IMR-90 (cell line): ENCODE results near the gene FOXK1. TPM values are rescaled to one million over a fixed set of nuclear protein-coding genes. Genes with fewer than 3 reads are reported as not detected.
A peak's percentile ranks its signal among the peaks of the same experiment; 100 is the strongest.

Experiments used
- ATAC-seq: fragments of 200-7000 bp; cut with Tn5 transposase; 2 replicates; pipeline ENCODE4 v1.9.1; 2020; ENCODE audit warnings: low read depth, mild to moderate bottlenecking, moderate library complexity
- BruUV-seq: library from RNA; stranded (reverse); fragments of 400-500 nt; replicated peaks from 2 replicates; lab custom pipeline; 2021; lab: Mats Ljungman, UMichigan
- CTCF ChIA-PET: fragments of 300-600 bp; formaldehyde crosslinking; extraction: SDS; loops from one replicate; lab custom pipeline; 2021; ENCODE audit warnings: antibody characterized with exemption; lab: Yijun Ruan, JAX
- POLR2A ChIA-PET: fragments of 300-600 bp; sonication (Branson Sonifier 250); formaldehyde crosslinking; loops from one replicate; lab custom pipeline; 2022; ENCODE audit warnings: antibody characterized with exemption; ENCODE audit not compliant: unreplicated experiment; lab: Charles Lee
- DNase-seq: peaks from one replicate; pipeline ENCODE4 v3.0.0; 2013
- H2AFZ ChIP-seq: replicated peaks from 2 replicates; pipeline ENCODE3; 2013; ENCODE audit warnings: low read length, mild to moderate bottlenecking; ENCODE audit not compliant: poor library complexity
- H2AK5ac ChIP-seq: 2 replicates; pipeline ENCODE4 v1.6.1; 2013; ENCODE audit warnings: low read depth, low read length, inconsistent platforms
- H2AK9ac ChIP-seq: replicated peaks from 2 replicates; pipeline ENCODE3; 2013; ENCODE audit warnings: mild to moderate bottlenecking, low read depth, low read length, moderate library complexity; ENCODE audit not compliant: poor library complexity
- H2BK120ac ChIP-seq: 2 replicates; pipeline ENCODE4 v1.6.1; 2013; ENCODE audit warnings: low read depth, low read length, inconsistent platforms
- H2BK15ac ChIP-seq: 3 replicates; pipeline ENCODE4 v1.6.1; 2013; ENCODE audit warnings: low read depth, low read length, inconsistent platforms
- H2BK20ac ChIP-seq: 2 replicates; pipeline ENCODE4 v1.6.1; 2013; ENCODE audit warnings: low read depth, mild to moderate bottlenecking, inconsistent platforms, low read length, moderate library complexity
- H2BK5ac ChIP-seq: 2 replicates; pipeline ENCODE4 v1.6.1; 2013; ENCODE audit warnings: mild to moderate bottlenecking, low read depth, low read length, inconsistent platforms; ENCODE audit not compliant: poor library complexity, severe bottlenecking
- H3K14ac ChIP-seq: replicated peaks from 2 replicates; pipeline ENCODE4 v1.6.1; 2013; ENCODE audit warnings: low read depth, low read length, inconsistent platforms
- H3K18ac ChIP-seq: 2 replicates; pipeline ENCODE4 v1.6.1; 2013; ENCODE audit warnings: low read depth, low read length, control low read depth
- H3K23ac ChIP-seq: 2 replicates; pipeline ENCODE4 v1.6.1; 2013; ENCODE audit warnings: low read depth, low read length, inconsistent platforms
- H3K27ac ChIP-seq: 2 replicates; pipeline ENCODE4 v1.5.1; 2013; ENCODE audit warnings: mild to moderate bottlenecking, control low read depth, low read length; ENCODE audit not compliant: insufficient read depth
- H3K27me3 ChIP-seq: 2 replicates; pipeline ENCODE4 v1.6.1; 2013; ENCODE audit warnings: low read length; ENCODE audit not compliant: control insufficient read depth, insufficient read depth
- H3K36me3 ChIP-seq: 2 replicates; pipeline ENCODE4 v1.6.1; 2013; ENCODE audit warnings: low read length, mixed read lengths; ENCODE audit not compliant: control insufficient read depth, insufficient read depth
- H3K4ac ChIP-seq: 2 replicates; pipeline ENCODE4 v1.6.1; 2013; ENCODE audit warnings: low read depth, low read length, inconsistent platforms
- H3K4me1 ChIP-seq: 2 replicates; pipeline ENCODE4 v1.6.1; 2013; ENCODE audit warnings: low read length, mixed read lengths; ENCODE audit not compliant: control insufficient read depth, insufficient read depth
- H3K4me2 ChIP-seq: 2 replicates; pipeline ENCODE4 v1.6.1; 2013; ENCODE audit warnings: low read depth, mild to moderate bottlenecking, control low read depth, low read length, moderate library complexity
- H3K4me3 ChIP-seq: 2 replicates; pipeline ENCODE4 v1.5.1; 2013; ENCODE audit warnings: low read depth, mild to moderate bottlenecking, control low read depth, low read length, moderate library complexity; ENCODE audit not compliant: insufficient read depth
- H3K56ac ChIP-seq: 2 replicates; pipeline ENCODE4 v1.6.1; 2013; ENCODE audit warnings: low read length, inconsistent platforms; ENCODE audit not compliant: insufficient read depth; ENCODE audit errors: extremely low read depth
- H3K79me1 ChIP-seq, 2 experiments: 2 replicates each; pipeline ENCODE4 v1.6.1; 2013; ENCODE audit warnings: low read length in 2 of 2, inconsistent platforms in 1 of 2, low read depth in 1 of 2
- H3K9ac ChIP-seq: 2 replicates; pipeline ENCODE4 v1.6.1; 2013; ENCODE audit warnings: low read depth, low read length, control low read depth
- H3K9me1 ChIP-seq: 2 replicates; pipeline ENCODE4 v1.6.1; 2013; ENCODE audit warnings: low read length, inconsistent platforms; ENCODE audit not compliant: insufficient read depth
- H3K9me3 ChIP-seq: 2 replicates; pipeline ENCODE4 v1.6.1; 2013; ENCODE audit warnings: low read length; ENCODE audit not compliant: control insufficient read depth, insufficient read depth
- H4K20me1 ChIP-seq: 2 replicates; pipeline ENCODE4 v1.6.1; 2013; ENCODE audit warnings: low read length, inconsistent platforms; ENCODE audit not compliant: insufficient read depth
- H4K5ac ChIP-seq: 2 replicates; pipeline ENCODE4 v1.6.1; 2013; ENCODE audit warnings: mild to moderate bottlenecking, low read depth, low read length, control low read depth
- H4K8ac ChIP-seq, 2 experiments: 2 replicates each; pipeline ENCODE4 v1.6.1; 2013; ENCODE audit warnings: low read depth in 2 of 2, low read length in 2 of 2, control low read depth in 1 of 2, inconsistent platforms in 1 of 2
- H4K91ac ChIP-seq: 2 replicates; pipeline ENCODE4 v1.6.1; 2013; ENCODE audit warnings: low read depth, low read length, inconsistent platforms; ENCODE audit not compliant: insufficient read depth
- CEBPB ChIP-seq: IDR thresholded peaks from 2 replicates; pipeline ENCODE4 v1.6.1; 2012; ENCODE audit warnings: low read depth, low read length, improper control_type of control experiment
- ELK1 ChIP-seq: fragments of 150-350 bp; IDR thresholded peaks from 2 replicates; pipeline ENCODE4 v1.6.1; 2016; ENCODE audit warnings: low read depth, mild to moderate bottlenecking, low read length, moderate library complexity, borderline replicate concordance
- FOS ChIP-seq: fragments of 150-350 bp; IDR thresholded peaks from 2 replicates; pipeline ENCODE4 v1.6.1; 2016; ENCODE audit warnings: low read depth, low read length
- MAZ ChIP-seq: IDR thresholded peaks from 2 replicates; pipeline ENCODE4 v1.6.1; 2012; ENCODE audit warnings: low read depth, mild to moderate bottlenecking, low read length, improper control_type of control experiment, moderate library complexity, borderline replicate concordance
- MXI1 ChIP-seq: IDR thresholded peaks from 2 replicates; pipeline ENCODE4 v1.6.1; 2012; ENCODE audit warnings: low read depth, mild to moderate bottlenecking, low read length, moderate library complexity, borderline replicate concordance
- NFE2L2 ChIP-seq: fragments of 150-350 bp; IDR thresholded peaks from 2 replicates; pipeline ENCODE4 v1.6.1; 2016; ENCODE audit warnings: low read depth, mild to moderate bottlenecking, low read length
- POLR2A ChIP-seq: IDR thresholded peaks from 2 replicates; pipeline ENCODE4 v1.6.1; 2012; ENCODE audit warnings: mild to moderate bottlenecking, low read depth, low read length
- USF2 ChIP-seq: fragments of 150-350 bp; IDR thresholded peaks from 2 replicates; pipeline ENCODE4 v1.6.1; 2017; ENCODE audit warnings: mild to moderate bottlenecking, antibody characterized with exemption, low read length, low read depth
- WGBS, 2 experiments: methylation state at CpG; one replicate each; pipeline versions ENCODE4 v1.1.5 to v1.1.7; 2013; ENCODE audit warnings: missing lambda C conversion rate in 2 of 2; ENCODE audit not compliant: insufficient read length in 1 of 2; ENCODE audit errors: extremely low coverage in 2 of 2; 5-methylcytosine and 5-hydroxymethylcytosine counted together
- dilution Hi-C: fragments of 300-500 bp; cut with HindIII; formaldehyde crosslinking; loops from one replicate; pipeline ENCODE4 v1.14.3; 2018; ENCODE audit warnings: low sequenced_read_pairs; ENCODE audit not compliant: unreplicated experiment
- in situ Hi-C: fragments of 300-500 bp; cut with MboI; formaldehyde crosslinking; loops from 3 replicates; pipeline ENCODE4 v1.14.3; 2019; ENCODE audit warnings: low sequenced_read_pairs, inconsistent platforms, mixed read lengths
- intact Hi-C: fragments of 100-400 bp; cut with micrococcal nuclease; formaldehyde crosslinking; loops from 2 replicates; pipeline ENCODE4 v1.10.0; 2022
- polyA plus RNA-seq, 3 experiments: library from polyadenylated mRNA; depleted of rRNA; stranded (reverse); fragments of >200 nt; gene quantifications; 2 replicates each; pipeline ENCODE4 v1.2.3, GENCODE V29; 2012; ENCODE audit warnings: low replicate concordance in 1 of 3
- total RNA-seq: library from RNA; depleted of rRNA; stranded (reverse); fragments of >200 nt; gene quantifications from 2 replicates; pipeline ENCODE4 v1.2.3, GENCODE V29; 2012

FOXK1 gene
- total and polyA plus RNA-seq, 2 of the 4 experiments (the other 2 are of a cell fraction): 4.3 to 8.8 TPM

GRCh38 chr7:4681218-4681851 is 760 bp upstream of the FOXK1 start:
- BruUV-seq: no TSS peak
- ChIA-PET CTCF (interaction anchor here (0.9 to 1.3 kb wide), 2 partner anchors 11 to 40 kb away, joined by 3 read pairs; no protein-coding TSS in a partner anchor), POLR2A (interaction anchor here (1.3 kb wide), 1 partner anchor 40 kb away, joined by 6 read pairs; no protein-coding TSS in a partner anchor)
- ATAC-seq (no peak), DNase-seq (no peak)
- Histone ChIP-seq H2BK5ac (no peak overlapping the region), H3K56ac (no peak overlapping the region), H2BK120ac (peak overlapping the region; percentile 28), H3K4me1 (peaks cover 9% of the 10 kb centered on the region), H3K9me1 (peaks cover 9% of the 10 kb centered on the region; the same call in 1 of the 2 replicates), H2BK20ac (0 out of 2 replicates have a peak overlapping the region, but pooled peaks have one; percentile 80), H3K9me3 (no peaks in the 10 kb centered on the region), H3K18ac (peak overlapping the region; percentile 8; the same call in 1 of the 2 replicates), H2AK5ac (peak overlapping the region; percentile 95), H3K4me3 (peak overlapping the region; percentile 91), H4K91ac (peak overlapping the region; percentile 77), H2AFZ (peak overlapping the region; percentile 94), H4K5ac (peak overlapping the region; percentile 84), H3K14ac (peak overlapping the region; percentile 60), H3K9ac (peak overlapping the region; percentile 58; the same call in 1 of the 2 replicates), H3K27me3 (no peaks in the 10 kb centered on the region), H2AK9ac (peak overlapping the region; percentile 66), H3K79me1 (peaks cover 24 to 36% of the 10 kb centered on the region in 2 experiments), H3K36me3 (peaks cover 8% of the 10 kb centered on the region), H3K4ac (peak overlapping the region; percentile 70), H4K20me1 (peaks cover 22% of the 10 kb centered on the region), H2BK15ac (peak overlapping the region; percentile 77; the same call in 2 of the 3 replicates), H3K27ac (peak overlapping the region; percentile 55), H3K23ac (peak overlapping the region; percentile 41; the same call in 1 of the 2 replicates), H3K4me2 (peak overlapping the region; percentile 29; the same call in 1 of the 2 replicates), H4K8ac (peak overlapping the region; percentile 98 to 100)
- no CpG with 5 or more reads among the region's 6 CpGs for WGBS, 2 experiments
- dilution Hi-C loops (no loop called here), intact Hi-C loops (no loop called here), in situ Hi-C loops (no loop called here)
- TF ChIP-seq FOS (no peak), POLR2A (no peak), NFE2L2 (no peak), MXI1 (no peak), ELK1 (no peak), MAZ (no peak), CEBPB (no peak), USF2 (no peak)
